Urinary bladder (tissue), 4 donors: ENCODE data around the gene TSGA10. TPM values are rescaled to one million over a fixed set of nuclear protein-coding genes. Genes with fewer than 3 reads are reported as not detected.
"Not testable (repeated sequence)": the region's sequence is repeated elsewhere in the genome, so short reads cannot be mapped to it uniquely, and the experiment has no call there.

Experiments used
- DNase-seq: peaks from one replicate; pipeline ENCODE4 v3.0.0-alpha.2; 2015; ENCODE audit errors: extremely low spot score
- H3K27ac ChIP-seq: one replicate; pipeline ENCODE4 v1.5.1; 2013; ENCODE audit warnings: low read depth, mild to moderate bottlenecking, moderate library complexity
- H3K36me3 ChIP-seq: one replicate; pipeline ENCODE4 v1.6.1; 2013; ENCODE audit warnings: mild to moderate bottlenecking, moderate library complexity; ENCODE audit not compliant: insufficient read depth
- H3K4me1 ChIP-seq: one replicate; pipeline ENCODE4 v1.6.1; 2013; ENCODE audit warnings: mild to moderate bottlenecking, moderate library complexity; ENCODE audit not compliant: insufficient read depth
- H3K4me3 ChIP-seq: one replicate; pipeline ENCODE4 v1.5.1; 2013; ENCODE audit warnings: low read depth, low read length
- WGBS: extraction: QIAGEN DNeasy Blood & Tissue Kit; methylation state at CpG from one replicate; pipeline ENCODE4 v1.1.7; 2013; 5-methylcytosine and 5-hydroxymethylcytosine counted together
- polyA plus RNA-seq: library from polyadenylated mRNA; stranded (reverse); fragments of 200-250 nt; gene quantifications from one replicate; pipeline ENCODE4 v1.2.3, GENCODE V29; 2013
- small RNA-seq: library from RNA; depleted of rRNA; stranded (forward); fragments of <200 nt; gene quantifications from one replicate; pipeline ENCODE3, GENCODE V24; 2014
- total RNA-seq: library from RNA; depleted of rRNA; stranded (reverse); fragments of >200 nt; gene quantifications from one replicate; pipeline ENCODE4 v1.2.3, GENCODE V29; 2014
- donor health status: healthy with polysubstance abuse.
- donor health status: healthy.

TSGA10 gene
- total and polyA plus RNA-seq, 2 donors, result 2.5 to 12.2 TPM

- Histone ChIP-seq H3K4me1 (no peaks in the 10 kb centered on the region), H3K27ac (no peak overlapping the region), H3K36me3 (no peaks in the 10 kb centered on the region), H3K4me3 (no peak overlapping the region)
- no peak for DNase-seq
- 88% methylated on average over 10 of the region's 10 CpGs for WGBS
These were observed 154.0 kb downstream of the TSGA10 start for GRCh38 chr2:99000708-99001107.

GRCh38 chr2:98988695-98989094, 166.0 kb downstream of the TSGA10 start:
- H3K27ac ChIP-seq, DNase-seq: not testable (repeated sequence)
- WGBS, result 96% methylated on average over 28 of the region's 28 CpGs

GRCh38 chr2:98985905-98986666, 168.7 kb downstream of the TSGA10 start:
- Histone ChIP-seq H3K36me3 (no peaks in the 10 kb centered on the region), H3K4me3 (no peak overlapping the region), H3K27ac (no peak overlapping the region), H3K4me1 (no peaks in the 10 kb centered on the region)
- WGBS, result 63% methylated on average over 2 of the region's 2 CpGs
- no peak for DNase-seq

More at GRCh38 chr2:98988695-98989094, 166.0 kb downstream of the TSGA10 start:
- H3K36me3 ChIP-seq, H3K4me1 ChIP-seq, H3K4me3 ChIP-seq: not testable (repeated sequence)

- Histone ChIP-seq H3K27ac (no peak overlapping the region), H3K36me3 (no peaks in the 10 kb centered on the region), H3K4me3 (no peak overlapping the region), H3K4me1 (no peaks in the 10 kb centered on the region)
- DNase-seq, result no peak
- WGBS, result 60% methylated on average over 2 of the region's 2 CpGs
These were observed 179.1 kb downstream of the TSGA10 start for GRCh38 chr2:98975611-98976010.

- Histone ChIP-seq H3K36me3 (no peaks in the 10 kb centered on the region), H3K4me1 (no peaks in the 10 kb centered on the region), H3K27ac (no peak overlapping the region), H3K4me3 (no peak overlapping the region)
- DNase-seq, result no peak
- WGBS, result 92% methylated on average over 1 of the region's 1 CpG
These were observed 182.1 kb downstream of the TSGA10 start for GRCh38 chr2:98972582-98973167.

- H3K27ac ChIP-seq, result no peak overlapping the region
- WGBS, result 30% methylated on average over 7 of the region's 7 CpGs
- H3K4me1 ChIP-seq, result no peaks in the 10 kb centered on the region
- no peaks in the 10 kb centered on the region for H3K36me3 ChIP-seq
- no peak for DNase-seq
- H3K4me3 ChIP-seq, result no peak overlapping the region
These were observed 194.8 kb downstream of the TSGA10 start for GRCh38 chr2:98959810-98960507.

GRCh38 chr2:98952966-98953365, 201.8 kb downstream of the TSGA10 start:
- Histone ChIP-seq H3K4me3 (no peak overlapping the region), H3K4me1 (no peaks in the 10 kb centered on the region), H3K27ac (no peak overlapping the region), H3K36me3 (no peaks in the 10 kb centered on the region)
- no peak for DNase-seq
- WGBS, result 76% methylated on average over 4 of the region's 4 CpGs

GRCh38 chr2:98948956-98949739, 205.6 kb downstream of the TSGA10 start:
- H3K4me1 ChIP-seq, result no peaks in the 10 kb centered on the region
- no peak overlapping the region for H3K27ac ChIP-seq
- no peaks in the 10 kb centered on the region for H3K36me3 ChIP-seq
- no peak for DNase-seq
- 55% methylated on average over 5 of the region's 5 CpGs for WGBS
- H3K4me3 ChIP-seq, result no peak overlapping the region

GRCh38 chr2:98947554-98947953, 207.2 kb downstream of the TSGA10 start:
- Histone ChIP-seq H3K4me3 (no peak overlapping the region), H3K27ac (no peak overlapping the region), H3K4me1 (no peaks in the 10 kb centered on the region), H3K36me3 (no peaks in the 10 kb centered on the region)
- 48% methylated on average over 8 of the region's 8 CpGs for WGBS
- no peak for DNase-seq

Small RNAs within 50 kb of the gene (small RNA-seq; reads per million reads assigned to genes)
- not detected for gene AC092587.1

Other genes starting within 250 kb of the TSGA10 start
- gene CRACDL, start 218.7 kb downstream of the TSGA10 start, total RNA-seq, result 2.4 TPM
- gene CRACDL, start 218.7 kb downstream of the TSGA10 start, polyA plus RNA-seq, result 6.2 TPM
- gene C2orf15, start 13.2 kb downstream of the TSGA10 start, total RNA-seq, result 1.5 TPM
- 0.60 TPM for gene C2orf15, start 13.2 kb downstream of the TSGA10 start, polyA plus RNA-seq
- gene LIPT1, start within 50 bp of the TSGA10 start, total RNA-seq, result 13.6 TPM
- 9.0 TPM for gene LIPT1, start within 50 bp of the TSGA10 start, polyA plus RNA-seq
- 31.6 TPM for gene MITD1, start 26.1 kb upstream of the TSGA10 start, total RNA-seq
- 32.1 TPM for gene MITD1, start 26.1 kb upstream of the TSGA10 start, polyA plus RNA-seq
- gene MRPL30, start 26.2 kb upstream of the TSGA10 start, total RNA-seq, result 46.3 TPM
- 17.9 TPM for gene MRPL30, start 26.2 kb upstream of the TSGA10 start, polyA plus RNA-seq
- not detected for gene LYG2, start 100.7 kb upstream of the TSGA10 start, total RNA-seq
- not detected for gene LYG2, start 100.7 kb upstream of the TSGA10 start, polyA plus RNA-seq
- gene LYG1, start 146.3 kb upstream of the TSGA10 start, total RNA-seq, result 0.79 TPM
- 1.5 TPM for gene LYG1, start 146.3 kb upstream of the TSGA10 start, polyA plus RNA-seq
- 59.1 TPM for gene TXNDC9, start 181.4 kb upstream of the TSGA10 start, total RNA-seq
- 20.5 TPM for gene TXNDC9, start 181.4 kb upstream of the TSGA10 start, polyA plus RNA-seq
- gene EIF5B, start 182.4 kb upstream of the TSGA10 start, total RNA-seq, result 30.5 TPM
- gene EIF5B, start 182.4 kb upstream of the TSGA10 start, polyA plus RNA-seq, result 28.9 TPM